GF-D8 (cell line): ENCODE results near the gene RANBP9.

Source experiments
- DNase-seq: peaks from one replicate; lab custom pipeline; 2025; lab: John Stamatoyannopoulos, UW

The RANBP9 gene

DNA sequence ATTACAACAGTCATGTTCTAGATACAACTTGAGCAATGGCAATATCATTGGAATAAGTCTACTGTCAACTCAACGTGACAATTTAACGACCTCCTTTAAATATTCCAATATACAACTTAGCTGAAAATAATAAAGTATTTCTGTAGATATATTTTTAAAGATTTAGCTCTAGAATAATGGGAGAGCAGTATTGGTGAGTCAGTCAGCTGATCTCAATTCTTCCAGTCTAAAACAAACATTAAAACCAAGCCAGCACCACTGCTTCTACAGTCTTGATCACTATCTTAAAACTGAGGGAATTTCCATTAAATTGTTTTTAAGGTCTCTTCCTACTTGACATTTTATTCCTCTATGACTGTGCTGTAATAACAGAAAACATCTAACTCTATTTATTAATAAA lies 58.3 kb downstream of the RANBP9 start:
- DNase-seq = no peak

DNA sequence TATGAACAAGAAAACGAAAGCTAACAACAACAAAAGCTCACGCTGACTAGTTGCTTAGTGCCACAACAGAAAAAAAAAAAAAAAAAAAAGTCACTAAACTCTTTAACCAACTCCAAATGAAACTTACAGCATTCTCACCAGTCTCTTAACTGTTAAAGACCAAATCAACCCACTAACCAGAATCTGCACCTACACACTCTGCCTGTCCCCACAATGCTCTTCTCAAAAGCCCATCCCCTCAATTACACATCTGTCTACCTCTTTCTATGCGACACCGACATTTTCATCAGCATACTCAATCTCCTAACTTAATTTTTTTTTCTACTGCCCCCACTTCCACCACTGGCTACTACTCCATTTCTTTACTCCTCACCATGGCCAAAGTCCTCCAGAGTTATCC lies 62.2 kb downstream of the RANBP9 start:
- no peak for DNase-seq

DNA sequence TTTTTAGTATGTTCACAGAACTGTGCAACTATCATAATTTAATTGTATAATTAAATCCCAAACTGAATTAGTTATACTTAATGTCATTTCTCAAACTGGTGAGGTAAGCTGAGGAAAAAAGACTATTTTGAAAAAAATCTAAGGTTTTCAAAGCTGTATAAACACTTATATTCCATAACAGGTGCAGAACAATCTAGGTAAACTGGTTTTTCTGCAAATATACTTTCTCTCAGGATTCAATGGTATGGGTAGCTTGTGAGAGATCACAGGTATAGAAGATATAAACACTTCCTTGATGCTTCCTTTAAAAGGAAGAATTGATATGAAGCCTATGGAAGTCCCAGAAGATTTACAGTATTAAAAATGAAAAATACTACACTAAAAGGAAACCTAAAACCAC lies 62.8 kb downstream of the RANBP9 start:
- no peak for DNase-seq

DNA sequence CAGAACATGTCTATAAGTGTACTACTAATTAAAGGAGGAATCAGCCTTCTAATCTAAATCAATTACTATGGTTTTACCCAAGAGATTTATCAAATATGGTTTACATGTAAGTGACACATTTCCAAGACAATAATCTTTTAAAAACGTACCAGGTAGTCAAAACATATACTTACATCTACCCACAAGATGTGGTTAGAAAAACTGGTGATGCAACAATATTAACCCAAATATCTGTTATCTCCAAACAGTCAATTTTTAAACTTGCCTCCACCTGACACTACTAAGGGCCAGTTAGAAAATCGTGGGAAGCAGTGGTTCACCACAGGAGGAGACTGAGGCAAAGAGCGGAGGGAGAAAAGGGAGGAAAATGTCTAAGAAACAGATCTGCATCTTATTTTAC lies 68.5 kb downstream of the RANBP9 start:
- DNase-seq = no peak

DNA sequence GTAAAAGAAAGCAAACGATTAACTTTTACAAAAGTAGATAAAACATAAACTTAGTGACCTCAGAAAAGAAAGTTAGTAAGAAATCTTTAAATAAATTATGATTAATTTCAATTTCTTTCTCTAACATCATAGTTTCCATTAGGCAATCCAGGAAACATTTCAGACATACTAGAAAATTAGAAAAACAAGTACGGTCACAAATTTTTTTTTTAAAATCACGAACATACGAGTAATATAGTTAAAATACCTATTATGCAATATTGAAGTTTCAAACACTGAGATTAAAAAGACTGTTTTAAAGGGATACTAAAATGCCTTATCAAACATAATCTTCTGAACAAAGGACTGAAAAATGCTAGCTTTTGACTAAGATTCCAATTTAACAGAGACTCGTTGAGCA lies 70.3 kb downstream of the RANBP9 start:
- no peak for DNase-seq

DNA sequence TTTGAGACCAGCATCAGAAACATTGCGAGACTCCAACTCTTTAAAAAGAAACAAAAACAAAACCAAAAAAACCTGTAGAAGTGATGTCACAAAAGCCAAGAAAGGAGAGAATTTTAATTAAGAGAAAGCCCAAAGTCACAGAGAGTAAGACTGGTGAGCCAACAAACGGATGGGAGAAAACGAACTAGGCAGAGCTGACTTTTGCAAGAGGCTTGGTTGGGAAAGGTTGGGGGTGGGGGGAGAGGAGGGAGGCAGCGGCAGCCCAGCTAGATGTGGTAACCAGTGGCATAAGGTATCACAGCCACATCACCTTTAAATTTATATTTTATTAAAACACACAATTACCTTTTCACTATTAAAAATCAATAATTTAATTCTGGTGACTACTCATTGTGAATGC lies 73.0 kb downstream of the RANBP9 start:
- no peak for DNase-seq

DNA sequence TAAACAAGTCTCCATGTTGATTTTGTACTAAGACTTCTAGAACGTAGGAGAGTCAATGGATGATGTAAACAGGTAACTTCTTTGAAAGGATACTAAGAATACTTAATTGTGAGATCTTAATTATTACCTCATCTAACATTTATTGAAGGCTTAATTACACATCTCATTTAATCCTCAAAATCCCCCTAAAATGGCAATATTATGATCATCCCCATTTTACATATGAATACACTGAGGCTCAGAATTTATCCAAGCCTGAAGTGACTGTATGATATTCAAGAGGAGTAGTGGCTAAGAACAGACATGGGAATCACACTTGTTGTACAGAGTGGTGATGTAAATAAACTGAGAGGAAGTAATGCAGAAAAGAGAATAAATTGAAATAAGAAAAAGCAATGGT lies 73.6 kb downstream of the RANBP9 start:
- no peak for DNase-seq

DNA sequence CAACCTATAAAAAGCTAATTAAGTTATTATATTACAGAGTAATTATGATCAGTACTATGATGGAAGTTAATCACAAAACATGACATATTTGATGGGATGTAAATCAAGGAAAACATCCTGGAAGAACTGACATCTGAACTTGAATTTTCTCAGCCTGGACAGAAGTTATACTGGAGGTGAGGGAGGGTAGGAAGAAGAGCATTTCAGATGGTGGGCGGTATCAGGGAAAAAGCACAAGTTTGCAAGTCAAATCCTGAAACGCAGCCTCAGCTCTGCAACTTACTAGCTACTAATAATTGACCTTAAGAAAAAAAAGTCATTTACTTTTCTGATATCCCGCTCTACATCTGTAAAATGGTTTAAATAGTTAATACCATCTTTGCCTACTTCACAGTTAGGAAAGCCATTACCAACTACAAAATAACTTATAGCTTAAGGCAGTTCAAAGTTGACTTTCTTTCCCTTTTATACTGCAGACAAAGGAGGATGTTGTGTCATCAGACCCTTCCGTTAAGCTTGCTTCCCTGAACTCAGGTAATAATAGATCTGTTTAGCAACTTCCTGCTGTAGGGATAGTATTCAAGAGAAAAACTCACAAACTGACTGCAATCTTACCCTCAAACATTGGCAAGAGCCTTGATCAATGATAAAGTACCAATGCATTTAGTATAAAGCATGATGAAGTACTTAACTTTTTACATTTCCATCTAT lies 75.5 kb downstream of the RANBP9 start:
- DNase-seq = peak; percentile 71

DNA sequence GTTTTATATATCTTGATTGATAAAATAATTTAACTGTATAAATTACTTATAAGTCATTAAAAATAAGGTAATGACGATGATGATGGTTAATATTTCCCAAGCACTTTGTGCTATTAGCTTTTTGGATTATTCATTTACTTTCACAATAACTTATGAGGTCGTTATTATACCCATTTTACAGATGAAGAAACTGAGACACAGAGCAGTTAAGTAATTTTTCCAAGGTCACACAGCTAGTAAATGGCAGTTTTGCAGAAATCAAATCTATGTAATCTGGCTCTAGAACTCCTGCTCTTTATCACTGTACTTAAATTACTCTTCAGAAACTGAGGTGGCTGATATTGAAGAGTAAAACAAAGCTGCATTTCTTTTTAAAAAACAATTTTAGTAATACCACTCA lies 78.3 kb downstream of the RANBP9 start:
- no peak for DNase-seq

DNA sequence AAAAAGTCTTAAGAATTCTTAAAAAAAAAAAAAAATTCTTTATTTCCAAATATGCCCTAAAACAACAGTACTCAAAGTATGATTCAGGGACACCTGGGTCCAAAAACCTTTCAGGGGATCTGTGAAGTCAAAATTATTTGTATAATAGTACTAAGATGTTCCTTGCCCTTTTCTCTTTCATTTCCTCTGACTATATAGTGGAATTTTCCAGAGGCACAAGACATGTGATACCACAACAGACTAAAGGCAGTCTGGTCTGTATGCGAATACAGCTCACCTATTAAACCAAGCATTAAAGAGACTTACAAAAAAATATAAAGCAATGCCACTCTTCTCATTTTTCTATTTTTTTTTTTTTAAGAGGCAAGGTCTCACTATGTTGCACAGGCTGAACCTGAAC lies 81.1 kb downstream of the RANBP9 start:
- no peak for DNase-seq

DNA sequence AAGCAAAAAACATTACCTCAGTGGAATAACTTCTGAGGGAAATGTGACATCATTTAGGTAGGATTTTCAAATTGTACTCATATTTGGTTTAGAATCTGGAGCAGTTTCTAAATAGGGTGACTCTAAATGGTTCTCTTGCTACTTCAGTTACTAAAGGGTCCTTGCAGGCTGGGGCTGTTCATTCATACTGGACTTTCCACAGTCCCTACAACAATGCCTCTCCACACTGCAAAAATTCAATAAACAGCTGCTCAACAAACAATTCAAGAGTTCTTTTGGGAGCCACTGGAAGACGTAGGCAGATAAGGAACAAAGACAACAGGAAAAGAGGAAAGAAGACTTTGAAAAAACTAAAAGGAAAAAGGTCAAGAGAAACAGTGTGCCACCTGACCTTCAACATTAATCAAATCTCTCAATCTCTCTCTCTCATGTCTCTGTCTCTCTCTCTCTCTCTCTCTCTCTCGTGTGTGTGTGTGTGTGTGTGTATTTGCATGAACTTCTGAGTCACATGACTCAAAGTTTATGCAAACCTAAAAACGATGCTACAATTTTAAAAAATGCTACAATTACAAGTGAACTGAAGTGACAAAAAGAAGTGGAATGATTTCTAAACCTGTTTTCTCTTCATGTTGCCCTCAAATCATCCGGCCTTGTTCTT lies 82.0 kb downstream of the RANBP9 start:
- DNase-seq = no peak

DNA sequence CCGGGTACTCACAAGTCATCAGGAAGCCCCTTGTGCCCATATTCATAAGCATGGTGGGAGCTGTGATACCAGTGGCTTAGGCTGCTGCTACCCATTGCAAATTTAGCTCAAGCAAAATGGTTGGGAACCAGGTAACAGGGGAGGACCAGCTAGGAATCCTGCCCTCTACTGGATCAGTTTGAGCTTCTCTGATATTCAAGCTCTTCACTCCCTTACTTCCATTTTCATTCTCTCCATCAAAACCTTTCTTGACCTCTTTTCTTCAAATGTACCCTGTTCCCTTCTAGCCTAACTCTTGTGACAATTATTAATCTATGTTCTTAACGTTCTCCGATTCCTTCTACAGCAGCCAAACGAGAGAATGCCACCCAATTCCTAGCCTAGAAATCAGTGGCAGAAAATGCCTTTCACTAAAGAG lies 86.8 kb downstream of the RANBP9 start:
- no peak for DNase-seq

DNA sequence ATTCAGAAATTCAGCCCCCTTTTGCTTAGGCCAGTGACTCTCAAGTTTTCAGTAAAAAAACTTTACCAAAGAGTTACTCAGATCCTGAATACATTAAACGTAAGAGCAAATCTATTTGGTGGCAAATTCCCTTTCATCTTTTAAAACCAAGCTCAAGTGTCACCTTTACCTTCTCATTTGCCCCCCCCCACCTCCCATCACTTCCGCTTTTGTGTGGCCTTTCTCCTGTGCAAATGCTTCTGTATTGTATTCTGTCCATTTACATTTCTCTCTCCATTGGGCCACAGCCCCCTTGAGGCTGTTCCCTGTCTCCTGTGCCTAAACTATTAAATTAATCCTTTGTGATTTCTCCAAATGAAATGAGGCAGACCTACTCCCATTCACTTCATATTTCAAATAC lies 94.6 kb downstream of the RANBP9 start:
- DNase-seq = no peak

DNA sequence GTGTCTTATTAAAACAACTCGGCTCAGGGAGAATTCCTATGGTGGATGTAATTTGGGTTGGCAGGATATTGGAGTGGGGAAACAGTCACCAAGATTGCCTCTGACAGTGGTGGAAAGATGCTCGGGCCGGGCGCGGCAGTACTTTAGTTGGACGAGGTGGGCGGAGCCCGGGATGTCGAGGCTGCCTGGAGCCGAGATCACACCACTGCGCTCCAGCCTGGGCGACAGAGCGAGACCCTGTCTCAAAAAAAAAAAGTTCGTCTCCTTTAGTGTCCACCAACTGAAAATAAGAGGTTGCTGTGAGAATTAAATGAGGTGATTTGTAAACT lies 95.9 kb downstream of the RANBP9 start:
- DNase-seq = no peak

DNA sequence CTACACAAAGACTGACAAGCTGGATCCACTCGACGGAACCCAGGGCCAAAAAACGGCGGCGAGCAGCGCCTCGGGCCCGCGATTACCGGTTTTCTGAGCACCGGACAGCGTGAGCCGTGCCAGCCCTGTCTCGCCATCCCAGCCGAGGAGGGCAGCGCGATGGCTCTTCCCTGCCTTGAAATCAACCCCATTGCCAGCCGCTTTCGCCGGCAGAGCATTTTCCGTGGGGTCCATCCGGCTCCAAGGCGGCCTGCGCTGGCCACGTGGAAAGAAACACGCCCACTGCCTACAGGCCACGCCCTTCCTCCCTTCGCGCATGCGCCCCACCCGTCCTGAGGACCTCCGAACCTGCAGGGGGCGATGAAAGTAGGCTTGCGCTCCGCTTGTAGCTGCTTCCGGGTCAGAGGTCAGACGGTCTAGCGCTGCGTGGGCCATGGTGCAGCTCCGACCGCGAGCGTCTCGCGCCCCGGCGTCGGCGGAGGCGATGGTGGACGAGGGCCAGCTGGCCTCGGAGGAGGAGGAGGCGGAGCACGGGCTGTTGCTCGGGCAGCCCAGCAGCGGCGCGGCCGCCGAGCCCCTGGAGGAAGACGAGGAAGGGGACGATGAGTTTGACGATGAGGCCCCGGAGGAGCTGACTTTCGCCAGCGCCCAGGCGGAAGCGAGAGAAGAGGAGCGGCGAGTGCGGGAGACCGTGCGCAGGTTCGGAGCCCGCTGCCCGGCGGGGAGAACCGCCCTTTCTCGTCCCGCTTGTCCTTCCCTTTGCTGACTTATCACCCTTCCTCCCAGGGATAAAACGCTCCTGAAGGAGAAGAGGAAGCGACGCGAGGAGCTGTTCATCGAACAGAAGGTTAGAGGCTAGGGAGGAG lies 96.5 kb downstream of the RANBP9 start, which contains the start of gene NOL7:
TSS of gene NOL7 (plus strand) at position 410 of the 866 bp plus-strand sequence. CDS start at position 434, 24 bp downstream.
- peak; percentile 90 for DNase-seq

DNA sequence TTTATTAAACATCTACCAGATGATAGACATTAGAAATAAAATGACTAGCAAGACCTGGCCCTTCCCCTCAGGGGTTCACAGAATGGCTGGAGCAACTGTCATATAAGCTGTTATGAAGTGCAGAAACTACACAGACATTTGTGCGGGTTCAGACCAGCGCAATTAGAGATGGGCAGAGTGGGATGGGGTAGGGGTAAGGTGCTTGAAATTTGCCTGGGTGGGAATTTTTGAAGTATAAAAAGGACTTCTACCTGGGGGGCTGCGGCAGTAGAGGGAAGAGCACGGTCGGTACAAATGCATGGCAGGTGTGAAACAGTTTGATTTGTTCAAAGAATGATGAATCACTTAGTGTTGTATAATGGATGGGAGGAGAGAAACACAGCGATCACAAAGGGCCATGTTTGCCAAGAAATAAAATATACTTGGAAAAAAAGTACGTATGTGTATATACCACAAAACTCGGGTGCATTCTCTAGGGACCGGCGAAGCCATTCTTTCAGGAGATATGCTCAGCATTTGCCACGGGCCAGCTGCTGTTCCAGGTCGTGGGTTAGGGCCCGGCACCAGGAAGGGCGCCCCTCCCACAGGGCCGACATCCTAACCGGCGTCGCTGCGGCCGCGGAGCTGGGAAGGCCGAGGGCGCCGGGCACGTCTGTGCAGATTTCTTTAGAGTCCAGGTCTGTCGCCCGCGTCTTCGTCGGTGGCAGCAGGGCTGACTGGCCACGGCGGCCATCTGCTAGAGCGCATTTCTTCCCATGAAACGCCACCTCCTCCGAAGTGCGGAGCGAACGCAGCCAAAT lies 97.3 kb downstream of the RANBP9 start:
- no peak for DNase-seq

DNA sequence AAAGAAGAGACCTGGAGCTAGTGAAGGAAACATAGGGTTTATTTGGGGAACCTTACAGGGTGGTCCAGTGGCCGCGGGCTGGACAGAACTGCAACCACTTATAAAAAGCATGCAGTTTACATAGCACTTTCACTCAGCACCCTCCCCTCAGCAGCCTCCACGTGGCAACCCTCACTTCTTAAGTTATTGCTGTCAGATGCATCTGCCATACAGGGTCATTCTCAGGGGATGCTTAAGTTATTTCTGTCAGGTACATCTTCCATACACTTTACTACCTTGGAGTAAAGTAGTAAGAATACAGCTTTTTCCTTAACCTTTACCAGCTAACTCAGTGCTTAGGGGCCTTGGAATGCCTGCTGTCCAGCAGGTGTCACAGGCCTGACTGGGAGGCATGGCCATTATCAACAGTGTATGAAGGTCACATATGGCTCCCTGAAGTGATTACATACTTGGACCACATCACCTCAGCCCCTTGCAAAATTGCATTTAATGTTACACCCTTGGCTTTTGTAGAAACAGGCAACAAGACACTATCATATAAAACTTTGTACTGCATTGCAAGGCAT lies 98.5 kb downstream of the RANBP9 start:
- DNase-seq = no peak

DNA sequence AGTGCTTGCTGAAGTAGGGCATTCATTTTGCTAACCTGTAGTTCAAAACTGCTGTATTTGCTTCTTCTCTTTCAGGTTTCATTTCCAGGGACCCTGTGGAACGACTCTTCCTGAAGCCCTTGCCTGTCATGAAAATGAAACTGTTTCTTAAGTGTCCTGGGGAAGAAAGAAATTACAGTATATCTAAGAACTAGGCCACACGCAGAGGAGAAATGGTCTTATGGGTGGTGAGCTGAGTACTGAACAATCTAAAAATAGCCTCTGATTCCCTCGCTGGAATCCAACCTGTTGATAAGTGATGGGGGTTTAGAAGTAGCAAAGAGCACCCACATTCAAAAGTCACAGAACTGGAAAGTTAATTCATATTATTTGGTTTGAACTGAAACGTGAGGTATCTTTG lies 99.9 kb downstream of the RANBP9 start:
- DNase-seq = no peak

DNA sequence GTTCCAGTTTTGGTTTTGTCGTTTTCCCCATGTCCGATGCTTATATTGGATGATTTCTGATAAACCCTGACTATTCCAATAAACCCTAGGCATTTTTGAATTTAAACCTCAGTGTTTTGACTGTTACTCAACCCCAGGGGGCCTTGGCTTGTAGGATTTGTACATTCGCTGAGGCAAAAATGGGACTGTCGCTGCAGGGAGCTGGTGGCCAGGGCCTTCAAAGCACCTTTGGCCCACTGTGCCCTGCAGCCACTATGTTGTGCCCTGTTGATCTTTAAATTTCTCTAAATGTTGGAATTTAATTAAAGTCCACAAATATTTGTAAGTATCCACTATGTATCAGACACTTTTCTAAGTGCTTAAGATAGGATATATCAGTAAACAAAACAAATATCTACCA lies 106.0 kb downstream of the RANBP9 start:
- DNase-seq = no peak

DNA sequence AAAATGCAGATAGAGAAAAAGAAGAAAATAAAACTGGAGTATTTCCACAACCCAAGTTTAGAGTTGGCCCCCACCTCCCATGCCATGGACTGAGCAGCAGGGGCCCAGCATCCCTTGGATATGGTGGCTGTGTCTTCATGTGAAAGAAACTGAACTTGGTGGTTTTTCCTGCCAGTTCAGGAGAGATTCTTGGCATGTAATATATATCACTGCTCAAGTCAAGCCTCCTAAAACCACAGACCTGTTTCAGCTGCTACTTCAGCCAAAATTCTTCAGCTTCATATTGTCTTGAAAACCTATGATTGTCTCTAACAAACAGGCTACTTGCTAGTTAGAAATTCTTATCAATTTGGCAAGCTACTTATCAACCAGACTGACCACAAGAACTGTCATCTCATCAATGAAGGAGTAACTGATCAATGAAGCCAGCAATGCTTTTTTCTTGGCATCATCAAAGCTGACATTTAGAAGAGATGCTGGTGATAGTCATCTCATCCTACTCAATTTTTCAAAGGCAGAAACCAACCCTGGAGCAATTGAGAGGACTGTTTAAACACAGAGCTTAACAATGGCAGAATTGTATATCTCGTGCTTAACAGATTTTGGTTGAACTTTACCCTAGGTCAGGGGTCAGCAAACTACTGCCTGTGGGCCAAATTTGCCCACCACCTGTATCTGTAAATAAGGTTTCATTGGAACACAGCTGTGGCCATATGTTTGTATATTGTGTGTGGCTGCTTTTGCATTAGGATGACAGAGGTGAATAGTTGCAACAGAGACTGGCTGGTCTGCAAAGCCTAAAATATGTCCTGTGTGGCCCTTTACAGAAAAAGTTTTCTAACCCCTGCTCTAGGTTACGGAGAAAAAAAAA lies 106.9 kb downstream of the RANBP9 start:
- no peak for DNase-seq

DNA sequence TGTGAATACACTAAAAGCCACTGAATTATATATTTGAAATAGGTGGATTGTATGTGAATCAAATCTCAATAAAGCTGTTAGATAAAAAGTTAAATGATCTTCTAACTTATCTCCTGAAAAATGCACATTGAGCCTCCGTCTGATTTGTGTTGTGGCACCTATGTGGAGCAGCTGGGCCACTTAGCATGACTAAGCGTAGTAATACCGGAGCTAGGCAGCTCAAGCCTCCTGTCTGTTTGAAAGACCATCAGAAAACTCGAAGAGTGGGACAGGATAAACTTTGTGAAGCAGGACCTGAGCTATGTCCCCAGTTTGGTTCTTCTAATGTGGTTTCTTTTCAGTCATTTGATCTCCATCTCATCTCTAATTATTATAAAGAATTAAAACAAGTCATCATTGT lies 107.5 kb downstream of the RANBP9 start:
- DNase-seq = no peak
